KOPT-K1 (cell line): ENCODE results near the gene GRIN1.

Source experiments
- H3K27ac ChIP-seq: fragments of 200-600 bp; sonication (generic); 2 replicates; pipeline ENCODE4 v1.5.1; 2016; ENCODE audit warnings: antibody characterized with exemption, mild to moderate bottlenecking, low read depth, low read length; ENCODE audit not compliant: poor library complexity, severe bottlenecking
- H3K36me3 ChIP-seq: fragments of 200-600 bp; sonication (generic); 2 replicates; pipeline ENCODE4 v1.5.1; 2017; ENCODE audit warnings: antibody characterized with exemption, mild to moderate bottlenecking, low read length, moderate library complexity; ENCODE audit not compliant: insufficient read depth
- H3K9me3 ChIP-seq: fragments of 200-600 bp; sonication (generic); 2 replicates; pipeline ENCODE4 v1.5.1; 2017; ENCODE audit warnings: antibody characterized with exemption, low read length, mild to moderate bottlenecking; ENCODE audit not compliant: insufficient read depth, poor library complexity, severe bottlenecking

Gene GRIN1

DNA sequence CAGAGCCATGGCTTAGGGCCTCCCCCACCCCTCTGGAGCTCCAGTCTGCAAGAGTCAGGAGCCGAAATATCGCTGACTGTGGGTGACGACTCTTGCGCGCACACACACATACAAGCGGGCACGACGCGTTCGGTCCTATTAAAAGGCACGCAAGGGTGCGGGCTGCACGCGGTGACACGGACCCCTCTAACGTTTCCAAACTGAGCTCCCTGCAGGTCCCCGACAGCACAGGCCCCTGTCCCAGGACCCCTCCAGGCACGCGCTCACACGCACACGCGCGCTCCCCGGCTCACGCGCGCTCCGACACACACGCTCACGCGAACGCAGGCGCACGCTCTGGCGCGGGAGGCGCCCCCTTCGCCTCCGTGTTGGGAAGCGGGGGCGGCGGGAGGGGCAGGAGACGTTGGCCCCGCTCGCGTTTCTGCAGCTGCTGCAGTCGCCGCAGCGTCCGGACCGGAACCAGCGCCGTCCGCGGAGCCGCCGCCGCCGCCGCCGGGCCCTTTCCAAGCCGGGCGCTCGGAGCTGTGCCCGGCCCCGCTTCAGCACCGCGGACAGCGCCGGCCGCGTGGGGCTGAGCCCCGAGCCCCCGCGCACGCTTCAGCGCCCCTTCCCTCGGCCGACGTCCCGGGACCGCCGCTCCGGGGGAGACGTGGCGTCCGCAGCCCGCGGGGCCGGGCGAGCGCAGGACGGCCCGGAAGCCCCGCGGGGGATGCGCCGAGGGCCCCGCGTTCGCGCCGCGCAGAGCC, at the start of gene GRIN1:
GRIN1 (plus strand) TSS at position 433 of the 746 bp plus-strand sequence. CDS start 333 bp downstream, outside the sequence.
- Histone ChIP-seq H3K27ac (no peak within 1 kb of the TSS), H3K9me3 (no peaks in the 10 kb centered on the region), H3K36me3 (no peaks in the 10 kb centered on the region)

DNA sequence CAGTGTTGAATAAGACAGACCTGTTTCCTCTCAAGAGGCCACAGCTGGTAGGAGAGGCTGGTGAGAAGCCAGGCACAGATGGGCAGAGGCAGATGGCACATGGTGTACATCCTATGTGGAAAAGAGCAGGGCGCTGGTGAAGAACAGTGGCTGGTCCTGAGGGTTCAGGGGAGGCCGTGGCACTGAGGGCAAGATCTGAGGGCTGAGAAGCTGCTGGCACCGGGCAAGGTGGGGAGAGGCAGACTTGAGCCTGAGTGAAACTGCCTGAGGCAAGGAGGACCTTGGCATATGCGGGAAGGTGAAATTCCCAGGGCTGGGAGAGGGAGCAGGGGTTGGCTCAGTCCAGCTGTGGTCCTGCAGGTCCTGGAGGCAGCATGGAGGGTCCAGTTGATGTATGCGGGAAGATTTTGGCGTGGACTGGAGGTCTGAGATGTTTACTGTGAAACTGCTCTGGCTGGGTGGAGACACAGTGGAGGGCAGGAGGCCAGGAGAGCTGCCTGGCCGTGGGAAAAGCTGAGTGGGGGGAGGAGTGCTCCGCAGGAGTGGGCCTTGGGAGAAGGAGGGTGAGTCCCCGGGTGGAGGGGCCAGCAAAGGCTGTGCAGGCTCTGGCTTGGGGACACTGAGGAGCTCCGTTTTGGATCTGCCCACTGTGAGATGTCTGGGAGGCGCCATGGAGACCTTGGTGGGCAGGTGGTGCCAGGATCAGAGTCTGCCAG, 49.6 kb upstream of the GRIN1 start:
- Histone ChIP-seq H3K36me3 (no peaks in the 10 kb centered on the region), H3K27ac (no peak overlapping the region), H3K9me3 (no peaks in the 10 kb centered on the region)

DNA sequence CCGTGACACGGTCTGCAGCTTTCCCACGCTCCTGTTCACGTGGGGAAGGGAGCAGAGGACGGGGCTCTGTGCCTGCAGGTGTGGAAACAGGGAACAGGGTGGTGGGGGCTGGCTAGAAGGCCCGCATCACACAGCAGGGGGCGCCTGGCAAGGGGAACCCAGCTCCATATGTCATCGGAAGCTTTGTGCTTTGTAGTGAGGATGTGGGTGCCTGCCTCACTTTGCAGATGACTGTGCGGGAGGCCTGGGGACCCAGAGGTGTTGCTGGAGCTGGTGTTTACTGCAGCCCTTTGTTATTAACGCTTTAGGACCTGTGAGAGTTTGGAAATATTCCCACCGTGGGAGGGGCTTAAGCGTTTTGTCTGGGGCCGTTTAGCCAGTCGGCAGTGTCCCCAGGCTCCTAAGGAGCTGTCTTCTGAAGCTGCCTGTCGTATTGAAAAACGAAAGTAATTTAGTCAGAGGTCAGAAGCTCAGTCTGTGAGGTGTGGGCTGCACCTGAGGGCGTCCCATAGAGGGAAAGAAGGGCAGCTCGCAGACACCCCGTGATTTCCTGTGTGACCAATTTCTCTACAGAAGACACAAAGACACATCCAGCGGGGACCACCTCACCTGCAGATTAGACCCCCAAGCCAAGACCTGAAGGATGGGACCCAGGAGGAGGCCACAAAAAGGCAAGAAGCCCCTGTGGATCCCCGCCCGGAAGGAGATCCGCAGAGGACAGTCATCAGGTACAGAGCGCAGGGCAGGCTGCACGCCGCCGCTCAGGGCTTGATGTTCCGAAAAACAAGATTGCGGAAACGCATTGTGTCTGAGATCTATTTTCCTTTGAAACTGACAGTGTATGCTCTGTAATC, 43.1 kb upstream of the GRIN1 start:
- H3K27ac ChIP-seq, result peak overlapping the region; percentile 68
- H3K9me3 ChIP-seq, result no peaks in the 10 kb centered on the region
- peaks cover 41% of the 10 kb centered on the region; the same call in 1 of the 2 replicates for H3K36me3 ChIP-seq

DNA sequence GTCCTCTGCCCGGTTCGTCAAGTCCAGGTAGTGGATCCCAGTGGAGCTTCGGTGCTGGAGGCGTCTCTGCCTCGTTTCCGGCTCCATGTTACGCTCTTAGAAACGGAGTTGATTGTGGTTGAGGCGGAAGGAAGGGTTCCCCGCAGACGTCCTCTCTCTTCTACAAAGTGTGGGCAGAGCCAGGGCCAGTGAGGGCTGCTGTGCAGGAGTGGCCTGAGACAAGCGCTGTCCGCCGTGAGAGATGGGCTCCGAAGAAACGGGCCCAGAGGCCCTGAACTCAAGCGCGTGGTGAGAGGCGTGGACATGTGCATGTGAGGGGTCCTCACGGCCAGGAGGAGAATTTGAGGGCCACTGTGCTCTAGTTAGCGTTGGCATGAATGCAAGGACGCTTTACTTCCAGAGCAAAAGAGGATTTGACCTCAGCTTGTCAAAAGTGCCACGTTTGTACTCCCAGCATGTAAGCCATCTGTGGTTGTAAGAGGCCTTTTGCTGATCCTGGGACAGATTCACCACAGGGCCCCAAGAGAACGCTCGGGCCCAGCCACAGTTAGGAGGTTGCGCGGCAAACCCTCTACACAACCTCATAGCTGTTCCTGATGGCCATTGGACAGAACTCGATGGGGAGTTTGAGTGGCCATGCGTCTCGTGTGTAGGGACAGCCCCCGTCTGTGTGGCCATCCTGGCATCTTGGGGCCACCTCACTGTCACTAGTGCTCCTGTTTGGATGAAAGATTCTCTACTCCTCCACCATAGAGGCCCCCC, 42.0 kb upstream of the GRIN1 start:
- peaks cover 52% of the 10 kb centered on the region for H3K36me3 ChIP-seq
- H3K27ac ChIP-seq, result peak overlapping the region; percentile 68
- H3K9me3 ChIP-seq, result peaks cover 6% of the 10 kb centered on the region

DNA sequence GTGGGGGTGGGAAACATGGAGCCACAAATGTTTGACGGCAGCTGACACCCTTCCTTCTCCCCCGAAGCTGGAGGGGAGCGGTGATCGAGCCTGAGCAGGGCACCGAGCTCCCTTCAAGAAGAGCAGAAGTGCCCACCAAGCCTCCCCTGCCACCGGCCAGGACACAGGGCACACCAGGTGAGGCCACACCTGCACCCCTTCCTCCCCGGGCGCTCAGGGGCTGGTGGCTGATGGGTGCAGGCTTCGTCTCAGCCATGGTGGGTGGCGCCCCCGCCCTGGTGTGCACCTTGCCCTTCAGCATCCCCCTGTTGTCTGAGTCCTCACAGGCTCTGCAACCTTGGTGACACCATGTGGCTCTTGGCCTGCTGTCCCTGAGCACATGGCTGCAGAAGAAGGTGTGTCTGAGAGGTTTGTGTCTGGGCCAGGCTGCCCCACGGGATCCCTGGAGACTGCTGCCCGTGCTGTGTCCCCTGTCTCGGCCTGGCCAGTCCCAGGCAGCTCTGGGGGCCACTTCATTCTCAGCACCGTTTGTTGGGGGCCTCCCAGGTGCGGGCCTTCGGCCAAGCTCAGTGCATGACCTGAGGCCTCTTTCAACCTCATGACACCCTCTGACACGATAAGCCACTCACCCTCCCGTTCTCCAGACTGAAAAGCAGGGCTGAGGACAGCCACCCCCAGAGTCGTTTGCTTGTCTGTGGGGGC, 41.0 kb upstream of the GRIN1 start:
- no peak overlapping the region for H3K27ac ChIP-seq
- H3K9me3 ChIP-seq, result peaks cover 15% of the 10 kb centered on the region
- H3K36me3 ChIP-seq, result peaks cover 61% of the 10 kb centered on the region

DNA sequence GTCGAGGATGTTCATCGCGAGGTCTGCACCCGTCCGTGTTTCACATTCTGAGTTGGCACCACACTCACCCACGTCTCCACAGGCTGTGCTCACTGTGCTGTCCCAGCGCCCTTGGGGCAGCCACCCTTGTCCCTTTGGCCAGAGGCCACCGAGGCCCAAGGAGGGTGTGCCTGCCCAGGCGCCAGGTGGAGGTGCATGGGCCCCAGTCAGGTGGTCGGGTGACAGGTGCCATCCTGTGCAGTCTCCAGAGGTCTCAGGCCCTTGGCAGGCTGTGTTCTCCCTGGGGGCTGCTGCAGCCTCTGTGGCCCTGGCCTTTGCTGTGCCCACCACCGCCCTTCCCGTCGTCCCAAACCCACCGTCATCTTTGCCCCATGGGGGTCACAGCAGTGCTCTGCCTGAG, 39.7 kb upstream of the GRIN1 start:
- Histone ChIP-seq H3K27ac (no peak overlapping the region), H3K9me3 (peaks cover 21% of the 10 kb centered on the region), H3K36me3 (peaks cover 74% of the 10 kb centered on the region)

DNA sequence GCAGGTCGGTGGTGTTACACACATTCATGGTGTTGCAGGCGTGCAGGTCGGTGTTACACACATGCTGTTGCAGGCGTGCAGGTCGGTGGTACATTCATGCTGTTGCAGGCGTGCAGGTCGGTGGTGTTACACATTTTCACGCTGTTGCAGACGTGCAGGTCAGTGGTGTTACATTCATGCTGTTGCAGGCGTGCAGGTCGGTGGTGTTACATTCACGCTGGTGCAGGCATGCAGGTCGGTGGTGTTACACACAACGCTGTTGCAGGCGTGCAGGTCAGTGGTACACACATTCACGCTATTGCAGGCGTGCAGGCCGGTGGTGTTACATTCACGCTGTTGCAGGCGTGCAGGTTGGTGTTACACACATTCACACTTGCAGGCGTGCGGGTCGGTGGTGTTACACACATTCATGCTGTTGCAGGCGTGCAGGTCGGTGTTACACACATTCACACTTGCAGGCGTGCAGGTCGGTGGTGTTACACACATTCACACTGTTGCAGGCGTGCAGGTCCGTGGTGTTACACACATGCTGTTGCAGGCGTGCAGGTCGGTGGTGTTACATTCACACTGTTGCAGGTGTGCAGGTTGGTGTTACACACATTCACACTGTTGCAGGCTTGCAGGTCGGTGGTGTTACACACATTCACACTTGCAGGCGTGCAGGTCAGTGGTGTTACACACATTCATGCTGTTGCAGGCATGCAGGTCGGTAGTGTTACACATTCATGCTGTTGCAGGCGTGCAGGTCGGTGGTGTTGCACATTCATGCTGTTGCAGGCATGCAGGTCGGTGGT, 35.6 kb upstream of the GRIN1 start:
- Histone ChIP-seq H3K9me3 (peaks cover 21% of the 10 kb centered on the region), H3K36me3 (peaks cover 86% of the 10 kb centered on the region), H3K27ac (no peak overlapping the region)

DNA sequence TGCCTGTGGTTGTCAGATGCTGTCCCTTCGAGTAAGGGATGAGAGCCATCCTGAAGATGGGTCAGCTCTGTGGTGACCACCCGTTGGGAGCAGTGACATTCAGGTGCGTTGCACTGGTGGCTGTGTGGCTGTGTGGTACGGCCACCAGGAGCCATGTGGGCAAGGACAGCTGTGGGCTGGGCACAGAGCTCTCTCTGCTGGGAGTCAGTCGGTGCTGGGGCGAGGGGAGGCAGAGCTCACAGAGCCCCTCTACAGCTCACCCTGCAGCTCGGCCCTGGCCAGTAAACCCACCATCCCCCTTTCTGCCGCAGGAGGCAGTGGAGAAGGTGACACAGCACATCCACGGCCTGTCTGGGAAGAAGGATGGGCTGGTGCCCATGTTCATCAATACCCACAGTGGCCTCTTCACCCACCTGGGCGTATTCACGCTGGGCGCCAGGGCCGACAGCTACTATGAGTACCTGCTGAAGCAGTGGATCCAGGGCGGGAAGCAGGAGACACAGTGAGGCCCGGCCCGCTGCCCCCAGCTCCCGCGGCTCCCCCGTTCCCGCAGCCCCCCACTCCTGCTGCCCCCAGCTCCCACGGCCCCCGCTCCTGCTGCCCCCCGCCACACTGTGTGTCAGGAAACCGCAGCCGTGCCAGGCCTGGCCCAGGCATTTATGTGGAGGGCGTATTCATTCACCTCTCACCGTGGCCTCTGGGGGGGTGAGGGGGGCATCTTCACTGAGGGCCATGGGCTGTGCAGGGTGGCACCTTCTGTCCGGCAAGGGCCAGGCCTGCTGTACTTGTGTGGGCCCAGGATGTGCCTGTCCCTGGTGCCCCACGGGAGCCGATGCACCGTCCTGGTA, 32.9 kb upstream of the GRIN1 start:
- peaks cover 91% of the 10 kb centered on the region for H3K36me3 ChIP-seq
- H3K27ac ChIP-seq, result no peak overlapping the region
- peaks cover 21% of the 10 kb centered on the region for H3K9me3 ChIP-seq

DNA sequence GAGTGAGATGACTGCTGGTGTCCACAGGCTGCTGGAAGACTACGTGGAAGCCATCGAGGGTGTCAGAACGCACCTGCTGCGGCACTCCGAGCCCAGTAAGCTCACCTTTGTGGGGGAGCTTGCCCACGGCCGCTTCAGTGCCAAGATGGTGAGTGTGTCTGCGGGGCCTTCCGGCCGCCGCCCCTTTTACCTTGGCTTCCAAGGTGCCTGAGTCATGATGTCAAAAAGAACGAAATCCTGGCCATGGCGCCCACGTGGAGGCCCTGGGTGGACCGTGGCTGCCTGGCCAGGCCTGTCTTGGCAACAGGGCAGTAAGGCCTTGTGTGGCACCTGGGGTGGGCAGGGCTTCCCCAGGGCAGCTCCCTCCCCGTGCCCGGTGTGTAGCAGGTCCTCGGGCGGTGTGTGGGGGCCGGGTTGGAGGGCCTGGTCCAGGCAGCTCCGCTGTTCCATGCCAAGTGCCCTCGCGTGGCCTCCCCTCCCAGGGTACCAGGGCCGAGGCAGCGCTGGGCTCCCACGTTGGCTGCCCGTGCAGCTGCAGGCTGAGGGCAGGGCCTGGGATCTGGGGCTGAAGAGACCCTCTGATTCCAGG, 32.2 kb upstream of the GRIN1 start:
- Histone ChIP-seq H3K36me3 (peaks cover 89% of the 10 kb centered on the region), H3K9me3 (peaks cover 17% of the 10 kb centered on the region), H3K27ac (no peak overlapping the region)

DNA sequence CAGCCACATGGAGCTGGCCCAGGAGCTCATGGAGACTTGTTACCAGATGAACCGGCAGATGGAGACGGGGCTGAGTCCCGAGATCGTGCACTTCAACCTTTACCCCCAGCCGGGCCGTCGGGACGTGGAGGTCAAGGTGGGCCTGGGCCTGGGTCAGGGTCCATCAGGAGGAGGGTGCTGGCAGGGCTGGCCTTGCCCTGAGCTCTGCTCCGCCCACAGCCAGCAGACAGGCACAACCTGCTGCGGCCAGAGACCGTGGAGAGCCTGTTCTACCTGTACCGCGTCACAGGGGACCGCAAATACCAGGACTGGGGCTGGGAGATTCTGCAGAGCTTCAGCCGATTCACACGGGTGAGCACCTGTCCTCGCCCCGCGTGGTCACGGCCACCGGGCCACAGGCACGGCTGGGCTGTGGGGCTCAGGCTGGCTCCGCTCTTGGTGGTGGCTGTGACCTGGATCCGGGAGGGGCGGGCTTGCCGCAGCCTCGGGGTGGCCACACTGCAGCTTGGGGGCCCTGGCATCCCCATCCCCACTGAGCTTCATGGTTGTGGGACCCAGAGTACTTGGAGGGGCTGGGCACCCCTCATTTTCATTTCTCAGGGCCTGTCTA, 31.5 kb upstream of the GRIN1 start:
- H3K36me3 ChIP-seq, result peaks cover 89% of the 10 kb centered on the region
- H3K9me3 ChIP-seq, result peaks cover 10% of the 10 kb centered on the region
- no peak overlapping the region for H3K27ac ChIP-seq

DNA sequence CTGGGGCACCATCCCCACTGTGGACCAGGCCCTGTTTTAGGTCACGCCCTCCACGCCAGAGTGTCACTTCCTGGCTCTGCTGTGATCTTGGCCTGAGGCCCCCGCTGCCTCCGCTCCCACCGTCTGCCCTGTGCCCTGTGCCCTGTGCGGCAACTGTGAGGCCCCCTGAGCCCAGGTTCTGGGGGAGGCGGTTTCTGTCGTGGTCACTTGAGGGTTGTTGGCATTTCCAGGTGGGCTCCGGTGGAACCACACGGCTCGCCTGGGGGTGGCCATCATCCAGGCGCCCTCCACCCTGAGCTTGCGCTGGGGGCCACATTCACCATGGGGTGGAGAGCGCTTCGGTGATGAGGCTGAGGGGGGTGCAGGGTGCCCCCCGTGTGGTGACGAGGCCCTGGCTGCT, 31.0 kb upstream of the GRIN1 start:
- H3K27ac ChIP-seq, result no peak overlapping the region
- peaks cover 5% of the 10 kb centered on the region for H3K9me3 ChIP-seq
- H3K36me3 ChIP-seq, result peaks cover 84% of the 10 kb centered on the region

DNA sequence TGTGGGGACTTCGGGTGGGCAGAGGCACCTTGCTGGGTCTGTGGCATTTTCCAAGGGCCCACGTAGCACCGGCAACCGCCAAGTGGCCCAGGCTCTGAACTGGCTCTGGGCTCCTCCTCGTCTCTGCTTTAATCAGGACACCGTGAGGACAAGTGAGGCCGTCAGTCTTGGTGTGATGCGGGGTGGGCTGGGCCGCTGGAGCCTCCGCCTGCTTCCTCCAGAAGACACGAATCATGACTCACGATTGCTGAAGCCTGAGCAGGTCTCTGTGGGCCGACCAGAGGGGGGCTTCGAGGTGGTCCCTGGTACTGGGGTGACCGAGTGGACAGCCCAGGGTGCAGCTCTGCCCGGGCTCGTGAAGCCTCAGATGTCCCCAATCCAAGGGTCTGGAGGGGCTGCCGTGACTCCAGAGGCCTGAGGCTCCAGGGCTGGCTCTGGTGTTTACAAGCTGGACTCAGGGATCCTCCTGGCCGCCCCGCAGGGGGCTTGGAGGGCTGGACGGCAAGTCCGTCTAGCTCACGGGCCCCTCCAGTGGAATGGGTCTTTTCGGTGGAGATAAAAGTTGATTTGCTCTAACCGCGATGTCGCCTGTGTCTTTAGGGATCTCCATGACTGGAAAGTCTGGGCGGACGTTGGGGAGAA, 30.2 kb upstream of the GRIN1 start:
- H3K27ac ChIP-seq, result no peak overlapping the region
- no peaks in the 10 kb centered on the region for H3K9me3 ChIP-seq
- peaks cover 77% of the 10 kb centered on the region for H3K36me3 ChIP-seq
